Liver (tissue), 9 donors: ENCODE data around the gene USH1G. TPM values are rescaled to one million over a fixed set of nuclear protein-coding genes. Genes with fewer than 3 reads are reported as not detected.
A peak's percentile ranks its signal among the peaks of the same experiment; 100 is the strongest.

ENCODE experiments used
- DNase-seq: peaks from one replicate; pipeline ENCODE4 v3.0.0-alpha.2; 2017; ENCODE audit warnings: low spot score
- H3K27ac ChIP-seq, 2 donors: one replicate each; pipeline ENCODE4 v1.7.0; 2013; ENCODE audit warnings: inconsistent platforms in 2 of 2, low read length in 2 of 2, control low read depth in 1 of 2, low read depth in 1 of 2, mild to moderate bottlenecking in 1 of 2
- H3K27me3 ChIP-seq, 4 donors: one replicate each; pipeline versions ENCODE4 v1.6.1 to v1.7.0; 2013; ENCODE audit warnings: low read length in 3 of 4, inconsistent platforms in 1 of 4, mild to moderate bottlenecking in 1 of 4, moderate library complexity in 1 of 4; ENCODE audit not compliant: control insufficient read depth in 4 of 4, insufficient read depth in 4 of 4
- H3K36me3 ChIP-seq, 4 donors: one replicate each; pipeline versions ENCODE4 v1.6.1 to v1.7.0; 2013; ENCODE audit warnings: low read length in 3 of 4, mild to moderate bottlenecking in 3 of 4, low read depth in 1 of 4, moderate library complexity in 1 of 4; ENCODE audit not compliant: control insufficient read depth in 4 of 4, insufficient read depth in 3 of 4
- H3K4me1 ChIP-seq, 4 donors: one replicate each; pipeline versions ENCODE4 v1.6.1 to v1.7.0; 2013; ENCODE audit warnings: low read length in 3 of 4, mild to moderate bottlenecking in 3 of 4, moderate library complexity in 1 of 4; ENCODE audit not compliant: control insufficient read depth in 4 of 4, insufficient read depth in 4 of 4
- H3K4me3 ChIP-seq, 3 donors: one replicate each; pipeline versions ENCODE4 v1.6.1 to v1.7.0; 2013; ENCODE audit warnings: low read length in 3 of 3, control low read depth in 1 of 3, low read depth in 1 of 3, mild to moderate bottlenecking in 1 of 3
- H3K9ac ChIP-seq, 2 donors: one replicate each; pipeline ENCODE4 v1.7.0; 2013; ENCODE audit warnings: low read length in 2 of 2, mild to moderate bottlenecking in 2 of 2, moderate library complexity in 2 of 2, control low read depth in 1 of 2, low read depth in 1 of 2
- H3K9me3 ChIP-seq, 4 donors: one replicate each; pipeline versions ENCODE4 v1.6.1 to v1.7.0; 2013; ENCODE audit warnings: low read length in 3 of 4; ENCODE audit not compliant: control insufficient read depth in 4 of 4
- EGR1 ChIP-seq, 2 donors: IDR thresholded peaks; 2 replicates each; pipeline ENCODE4 v1.6.1; 2016 to 2018; ENCODE audit warnings: antibody characterized with exemption in 2 of 2, low read depth in 2 of 2
- FOXA1 ChIP-seq: IDR thresholded peaks from 2 replicates; pipeline ENCODE4 v1.6.1; 2016; ENCODE audit warnings: antibody characterized with exemption
- FOXA2 ChIP-seq: IDR thresholded peaks from 2 replicates; pipeline ENCODE4 v1.6.1; 2016; ENCODE audit warnings: antibody characterized with exemption
- GABPA ChIP-seq, 2 donors: IDR thresholded peaks in 1 of 2; conservative IDR thresholded peaks in 1 of 2; 2 replicates each; pipeline ENCODE4 v1.6.1; 2016; ENCODE audit warnings: antibody characterized with exemption in 2 of 2, mild to moderate bottlenecking in 1 of 2, moderate library complexity in 1 of 2
- HNF4A ChIP-seq, 2 donors: conservative IDR thresholded peaks; 2 replicates each; pipeline ENCODE4 v1.6.1; 2016; ENCODE audit warnings: antibody characterized with exemption in 2 of 2, mild to moderate bottlenecking in 2 of 2
- HNF4G ChIP-seq: IDR thresholded peaks from 2 replicates; pipeline ENCODE4 v1.6.1; 2016; ENCODE audit warnings: antibody characterized with exemption
- JUND ChIP-seq, 2 donors: IDR thresholded peaks; 2 replicates each; pipeline ENCODE4 v1.6.1; 2016; ENCODE audit warnings: antibody characterized with exemption in 2 of 2
- NR2F2 ChIP-seq: IDR thresholded peaks from 2 replicates; pipeline ENCODE4 v1.6.1; 2016; ENCODE audit warnings: antibody characterized with exemption
- RAD21 ChIP-seq, 2 donors: IDR thresholded peaks; 2 replicates each; pipeline ENCODE4 v1.6.1; 2016; ENCODE audit warnings: antibody characterized with exemption in 2 of 2, mild to moderate bottlenecking in 2 of 2
- RXRA ChIP-seq, 2 donors: IDR thresholded peaks; 2 replicates each; pipeline ENCODE4 v1.6.1; 2017 to 2018; ENCODE audit warnings: antibody characterized with exemption in 2 of 2, mild to moderate bottlenecking in 1 of 2
- SP1 ChIP-seq: IDR thresholded peaks from 2 replicates; pipeline ENCODE4 v1.6.1; 2018; ENCODE audit warnings: antibody characterized with exemption, mild to moderate bottlenecking
- TAF1 ChIP-seq: conservative IDR thresholded peaks from 2 replicates; pipeline ENCODE4 v1.6.1; 2016; ENCODE audit warnings: antibody characterized with exemption, mild to moderate bottlenecking
- YY1 ChIP-seq: IDR thresholded peaks from 2 replicates; pipeline ENCODE4 v1.6.1; 2016; ENCODE audit warnings: antibody characterized with exemption, mild to moderate bottlenecking
- WGBS: extraction: QIAGEN DNeasy Blood & Tissue Kit; methylation state at CpG from one replicate; pipeline ENCODE4 v1.1.7; 2013; 5-methylcytosine and 5-hydroxymethylcytosine counted together
- polyA plus RNA-seq, 2 donors: library from polyadenylated mRNA; stranded (reverse) in 1 of 2; unstranded in 1 of 2; fragments of 200-250 nt in 1 of 2; fragments of >200 nt in 1 of 2; fragmentation: Nextera tagmentation in 1 of 2; extraction: Ambion mirVana in 1 of 2; gene quantifications; one replicate each; pipeline versions ENCODE4 v1.2.1 to v1.2.3, GENCODE V29; 2013 to 2015
- total RNA-seq, 2 donors: library from RNA; depleted of rRNA; stranded (reverse); fragments of >200 nt; gene quantifications; one replicate each; pipeline ENCODE4 v1.2.3, GENCODE V29; 2014
- TF ChIP-seq, protein P1 (sequence below): fragments of 150-350 bp; IDR thresholded peaks from 2 replicates; pipeline ENCODE4 v1.5.1; 2017; ENCODE audit warnings: improper control_type of control experiment, low read depth, low read length; ENCODE audit not compliant: missing input control
- TF ChIP-seq, protein P2 (sequence below): IDR thresholded peaks from 2 replicates; pipeline ENCODE4 v1.6.1; 2016; ENCODE audit warnings: antibody characterized with exemption
- TF ChIP-seq, protein P3 (sequence below): IDR thresholded peaks from 2 replicates; pipeline ENCODE4 v1.6.1; 2016; ENCODE audit warnings: antibody characterized with exemption, mild to moderate bottlenecking
- donor health status: healthy.
- donor health status: healthy.
- donor health status: healthy.
- donor health status: healthy.
- donor health status: healthy.

The USH1G gene
- total and polyA plus RNA-seq, 4 donors = under 0.01 TPM; not detected in 3

DNA sequence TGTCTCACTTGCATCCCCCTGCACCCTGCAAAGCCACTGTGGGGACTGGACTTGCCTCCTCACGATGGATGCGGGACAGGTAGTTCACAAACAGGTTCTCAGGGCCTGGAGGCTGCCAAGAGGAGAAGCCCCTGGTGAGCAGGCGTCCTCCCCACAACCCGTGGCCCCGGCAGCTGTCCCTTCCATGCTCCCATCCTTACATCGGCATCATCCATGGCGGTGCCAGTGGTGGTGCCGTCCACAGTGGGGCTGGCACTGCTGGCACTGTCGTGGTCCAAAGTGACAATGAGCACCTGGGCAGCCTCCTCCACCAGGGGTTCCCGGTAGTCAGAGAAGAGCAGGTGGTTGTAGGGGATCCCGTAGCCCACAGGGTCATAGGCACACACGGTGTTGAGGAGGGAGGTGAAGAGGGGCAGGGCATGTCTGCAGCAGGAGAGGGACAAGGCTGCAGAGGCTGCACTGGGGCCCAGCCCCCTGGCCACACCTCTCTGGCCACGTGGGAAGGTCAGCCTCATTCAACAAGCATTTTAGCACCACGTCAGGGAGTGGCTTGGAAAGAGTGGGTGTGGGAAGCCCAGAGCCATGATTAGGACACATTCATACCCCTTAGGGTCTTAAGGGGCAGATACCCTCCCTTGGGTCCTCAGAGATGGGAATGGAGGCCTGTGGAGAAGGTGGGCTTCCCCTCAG lies 36.9 kb upstream of the USH1G start:
- DNase-seq = no peak
- H3K27ac ChIP-seq = no peak overlapping the region
- H3K9me3 ChIP-seq = no peaks in the 10 kb centered on the region
- peaks cover 0 to 3% (median 1%) of the 10 kb centered on the region in 4 donors for H3K4me1 ChIP-seq
- WGBS = 67% methylated on average over 14 of the region's 14 CpGs
- no peaks in the 10 kb centered on the region for H3K27me3 ChIP-seq
- TF ChIP-seq HNF4A (conservative IDR thresholded peaks at IDR 0.05) (no peak), FOXA2 (no peak), FOXA1 (no peak), EGR1 (IDR thresholded peaks at IDR 0.05; ENCODE audit: low read depth in 2 of 2) (no peak), RAD21 (IDR thresholded peaks at IDR 0.05) (no peak)
- no peak overlapping the region for H3K9ac ChIP-seq
- peaks cover 0 to 2% (median 1%) of the 10 kb centered on the region in 4 donors for H3K36me3 ChIP-seq
- H3K4me3 ChIP-seq = no peak overlapping the region

DNA sequence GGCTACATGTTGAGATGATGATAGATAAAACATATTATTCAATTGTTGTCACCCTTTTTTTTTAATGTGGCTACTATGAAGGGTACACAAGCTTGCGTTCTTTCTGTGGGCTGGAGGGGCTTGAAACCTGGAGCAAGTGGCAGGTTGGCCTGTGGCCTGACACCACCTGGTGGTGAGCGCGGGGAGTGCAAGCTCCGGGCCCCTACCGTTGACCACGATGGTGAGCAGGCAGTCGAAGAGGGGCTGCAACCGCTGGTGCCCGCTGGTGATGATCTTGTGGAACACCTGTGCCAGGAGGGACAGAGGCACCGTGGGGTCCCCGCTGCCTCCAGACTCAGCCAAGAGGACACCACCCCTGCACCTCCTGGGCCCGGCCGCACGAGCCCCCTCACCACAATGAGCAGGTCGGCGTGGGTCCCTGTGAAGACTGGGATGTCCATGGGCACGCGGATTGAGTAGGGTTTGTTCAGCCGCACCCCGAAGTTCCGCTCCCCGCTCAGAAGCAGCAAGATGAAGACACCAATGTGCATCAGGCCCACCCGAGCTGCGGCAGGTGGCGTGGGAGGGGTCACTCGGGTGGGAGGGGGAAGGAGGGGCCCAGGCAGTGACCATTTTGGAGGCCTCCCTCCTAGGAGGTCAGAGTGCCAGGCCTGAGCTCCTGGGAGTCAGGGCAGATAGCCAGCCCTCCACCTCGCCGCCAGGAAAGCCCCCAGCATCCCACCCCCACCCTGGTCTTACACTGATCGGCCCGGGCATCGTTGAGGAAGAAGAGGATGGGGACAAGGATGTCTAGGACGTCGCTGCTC lies 35.1 kb upstream of the USH1G start:
- Histone ChIP-seq H3K9ac (no peak overlapping the region), H3K27me3 (no peaks in the 10 kb centered on the region), H3K4me1 (peaks cover 0 to 3% (median 1%) of the 10 kb centered on the region in 4 donors), H3K4me3 (no peak overlapping the region), H3K36me3 (peaks cover 0 to 2% (median 1%) of the 10 kb centered on the region in 4 donors), H3K27ac (no peak overlapping the region), H3K9me3 (no peaks in the 10 kb centered on the region)
- peak; percentile 76 to 87 for TF ChIP-seq RAD21 (IDR thresholded peaks at IDR 0.05)
- TF ChIP-seq, protein P1, sequence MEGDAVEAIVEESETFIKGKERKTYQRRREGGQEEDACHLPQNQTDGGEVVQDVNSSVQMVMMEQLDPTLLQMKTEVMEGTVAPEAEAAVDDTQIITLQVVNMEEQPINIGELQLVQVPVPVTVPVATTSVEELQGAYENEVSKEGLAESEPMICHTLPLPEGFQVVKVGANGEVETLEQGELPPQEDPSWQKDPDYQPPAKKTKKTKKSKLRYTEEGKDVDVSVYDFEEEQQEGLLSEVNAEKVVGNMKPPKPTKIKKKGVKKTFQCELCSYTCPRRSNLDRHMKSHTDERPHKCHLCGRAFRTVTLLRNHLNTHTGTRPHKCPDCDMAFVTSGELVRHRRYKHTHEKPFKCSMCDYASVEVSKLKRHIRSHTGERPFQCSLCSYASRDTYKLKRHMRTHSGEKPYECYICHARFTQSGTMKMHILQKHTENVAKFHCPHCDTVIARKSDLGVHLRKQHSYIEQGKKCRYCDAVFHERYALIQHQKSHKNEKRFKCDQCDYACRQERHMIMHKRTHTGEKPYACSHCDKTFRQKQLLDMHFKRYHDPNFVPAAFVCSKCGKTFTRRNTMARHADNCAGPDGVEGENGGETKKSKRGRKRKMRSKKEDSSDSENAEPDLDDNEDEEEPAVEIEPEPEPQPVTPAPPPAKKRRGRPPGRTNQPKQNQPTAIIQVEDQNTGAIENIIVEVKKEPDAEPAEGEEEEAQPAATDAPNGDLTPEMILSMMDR = peak; percentile 88
- no peak for TF ChIP-seq FOXA2
- TF ChIP-seq, protein P2, sequence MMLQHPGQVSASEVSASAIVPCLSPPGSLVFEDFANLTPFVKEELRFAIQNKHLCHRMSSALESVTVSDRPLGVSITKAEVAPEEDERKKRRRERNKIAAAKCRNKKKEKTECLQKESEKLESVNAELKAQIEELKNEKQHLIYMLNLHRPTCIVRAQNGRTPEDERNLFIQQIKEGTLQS = no peak
- peak; percentile 90 for DNase-seq
- 41% methylated on average over 33 of the region's 33 CpGs for WGBS

DNA sequence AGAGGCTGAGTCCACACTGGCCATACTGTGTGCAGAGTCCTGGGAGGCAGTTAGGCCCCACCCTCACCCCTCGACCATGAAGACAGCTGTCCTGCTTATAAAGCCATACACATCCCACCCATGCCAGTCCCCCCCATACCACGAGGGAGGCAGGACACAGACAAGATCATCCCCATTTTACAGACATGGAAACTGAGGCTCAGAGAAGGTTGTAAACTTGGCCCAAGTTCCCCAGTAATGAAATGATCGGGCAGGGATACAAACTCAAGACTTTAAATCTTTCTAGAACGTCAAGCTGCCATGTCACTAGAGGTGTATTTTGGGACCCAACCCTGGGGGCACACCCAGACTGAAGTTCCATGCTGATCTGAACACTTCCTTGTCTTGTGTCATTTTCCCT lies 33.0 kb upstream of the USH1G start:
- H3K36me3 ChIP-seq = peaks cover 0 to 2% (median 1%) of the 10 kb centered on the region in 4 donors
- H3K27me3 ChIP-seq = no peaks in the 10 kb centered on the region
- no peak overlapping the region for H3K4me3 ChIP-seq
- H3K27ac ChIP-seq = no peak overlapping the region
- peaks cover 0 to 3% (median 1%) of the 10 kb centered on the region in 4 donors for H3K4me1 ChIP-seq
- no peaks in the 10 kb centered on the region for H3K9me3 ChIP-seq
- 81% methylated on average over 4 of the region's 4 CpGs for WGBS
- H3K9ac ChIP-seq = no peak overlapping the region
- no peak for DNase-seq
- TF ChIP-seq YY1 = no peak
- TF ChIP-seq GABPA (IDR thresholded peaks at IDR 0.05 in 1 of 2, conservative IDR thresholded peaks at IDR 0.05 in 1 of 2) = no peak
- TF ChIP-seq HNF4A (conservative IDR thresholded peaks at IDR 0.05) = no peak
- TF ChIP-seq RAD21 (IDR thresholded peaks at IDR 0.05) = no peak
- TF ChIP-seq, protein P1 = no peak
- TF ChIP-seq SP1 = no peak
- no peak for TF ChIP-seq NR2F2
- no peak for TF ChIP-seq HNF4G
- no peak for TF ChIP-seq JUND (IDR thresholded peaks at IDR 0.05)
- no peak for TF ChIP-seq EGR1 (IDR thresholded peaks at IDR 0.05; ENCODE audit: low read depth in 2 of 2)
- no peak for TF ChIP-seq FOXA2
- no peak for TF ChIP-seq TAF1
- no peak for TF ChIP-seq FOXA1
- no peak for TF ChIP-seq RXRA (IDR thresholded peaks at IDR 0.05)
- TF ChIP-seq, protein P3, sequence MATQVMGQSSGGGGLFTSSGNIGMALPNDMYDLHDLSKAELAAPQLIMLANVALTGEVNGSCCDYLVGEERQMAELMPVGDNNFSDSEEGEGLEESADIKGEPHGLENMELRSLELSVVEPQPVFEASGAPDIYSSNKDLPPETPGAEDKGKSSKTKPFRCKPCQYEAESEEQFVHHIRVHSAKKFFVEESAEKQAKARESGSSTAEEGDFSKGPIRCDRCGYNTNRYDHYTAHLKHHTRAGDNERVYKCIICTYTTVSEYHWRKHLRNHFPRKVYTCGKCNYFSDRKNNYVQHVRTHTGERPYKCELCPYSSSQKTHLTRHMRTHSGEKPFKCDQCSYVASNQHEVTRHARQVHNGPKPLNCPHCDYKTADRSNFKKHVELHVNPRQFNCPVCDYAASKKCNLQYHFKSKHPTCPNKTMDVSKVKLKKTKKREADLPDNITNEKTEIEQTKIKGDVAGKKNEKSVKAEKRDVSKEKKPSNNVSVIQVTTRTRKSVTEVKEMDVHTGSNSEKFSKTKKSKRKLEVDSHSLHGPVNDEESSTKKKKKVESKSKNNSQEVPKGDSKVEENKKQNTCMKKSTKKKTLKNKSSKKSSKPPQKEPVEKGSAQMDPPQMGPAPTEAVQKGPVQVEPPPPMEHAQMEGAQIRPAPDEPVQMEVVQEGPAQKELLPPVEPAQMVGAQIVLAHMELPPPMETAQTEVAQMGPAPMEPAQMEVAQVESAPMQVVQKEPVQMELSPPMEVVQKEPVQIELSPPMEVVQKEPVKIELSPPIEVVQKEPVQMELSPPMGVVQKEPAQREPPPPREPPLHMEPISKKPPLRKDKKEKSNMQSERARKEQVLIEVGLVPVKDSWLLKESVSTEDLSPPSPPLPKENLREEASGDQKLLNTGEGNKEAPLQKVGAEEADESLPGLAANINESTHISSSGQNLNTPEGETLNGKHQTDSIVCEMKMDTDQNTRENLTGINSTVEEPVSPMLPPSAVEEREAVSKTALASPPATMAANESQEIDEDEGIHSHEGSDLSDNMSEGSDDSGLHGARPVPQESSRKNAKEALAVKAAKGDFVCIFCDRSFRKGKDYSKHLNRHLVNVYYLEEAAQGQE = no peak
- TF ChIP-seq, protein P2 = no peak
